Immature natural killer cell (primary cell): Measurements from ENCODE around the gene FAM83D. TPM values are rescaled to one million over a fixed set of nuclear protein-coding genes. Genes with fewer than 3 reads are reported as not detected.
A peak's percentile ranks its signal among the peaks of the same experiment; 100 is the strongest.

ENCODE experiments used
- DNase-seq, 3 donors: peaks; one replicate each; pipeline ENCODE4 v3.0.0; 2022; ENCODE audit warnings: mixed read lengths in 1 of 3
- H3K27ac Mint-ChIP-seq, 6 donors: one replicate each; pipeline ENCODE4 v1.8.0; 2020; ENCODE audit warnings: mixed read lengths in 6 of 6, mild to moderate bottlenecking in 5 of 6, inconsistent platforms in 4 of 6, moderate library complexity in 3 of 6
- H3K27me3 Mint-ChIP-seq, 3 donors: one replicate each; pipeline ENCODE4 v1.8.0; 2020 to 2021; ENCODE audit warnings: low read depth in 3 of 3, mild to moderate bottlenecking in 3 of 3, mixed read lengths in 3 of 3, moderate library complexity in 3 of 3, inconsistent platforms in 1 of 3
- H3K36me3 Mint-ChIP-seq, 3 donors: one replicate each; pipeline ENCODE4 v1.8.0; 2020; ENCODE audit warnings: mixed read lengths in 3 of 3, inconsistent platforms in 2 of 3, mild to moderate bottlenecking in 2 of 3
- H3K4me1 Mint-ChIP-seq, 2 donors: one replicate each; pipeline ENCODE4 v1.8.0; 2020; ENCODE audit warnings: inconsistent platforms in 2 of 2, mild to moderate bottlenecking in 2 of 2, mixed read lengths in 2 of 2, moderate library complexity in 1 of 2
- H3K4me3 Mint-ChIP-seq, 5 donors: one replicate each; pipeline ENCODE4 v1.8.0; 2020; ENCODE audit warnings: mild to moderate bottlenecking in 5 of 5, mixed read lengths in 5 of 5, inconsistent platforms in 3 of 5, moderate library complexity in 3 of 5
- H3K9me3 Mint-ChIP-seq, 6 donors: one replicate each; pipeline ENCODE4 v1.8.0; 2020; ENCODE audit warnings: mild to moderate bottlenecking in 6 of 6, mixed read lengths in 6 of 6, inconsistent platforms in 4 of 6, moderate library complexity in 3 of 6
- polyA plus RNA-seq, 3 donors: library from polyadenylated mRNA; unstranded; fragments of 300-500 nt; fragmentation: Illumina TruSeq; gene quantifications; one replicate each; pipeline ENCODE4 v1.2.3, GENCODE V29; 2021

FAM83D gene
- polyA plus RNA-seq, 3 donors from 2014 or later = 0.25 to 0.58 TPM; not detected in 1

- H3K9me3 Mint-ChIP-seq = no peaks in the 10 kb centered on the region
- no peak overlapping the region for H3K27ac Mint-ChIP-seq
- H3K4me1 Mint-ChIP-seq = peaks cover 21 to 29% of the 10 kb centered on the region in 2 donors
- DNase-seq = no peak
- no peak overlapping the region for H3K4me3 Mint-ChIP-seq
- peaks cover 0 to 2% (median 2%) of the 10 kb centered on the region in 3 donors for H3K27me3 Mint-ChIP-seq
- H3K36me3 Mint-ChIP-seq = no peaks in the 10 kb centered on the region
Measured at GRCh38 chr20:38931984-38932383, 5.8 kb downstream of the FAM83D start.

- Mint-ChIP-seq H3K4me1 (peaks cover 18 to 23% of the 10 kb centered on the region in 2 donors), H3K4me3 (no peak overlapping the region), H3K36me3 (no peaks in the 10 kb centered on the region), H3K9me3 (no peaks in the 10 kb centered on the region), H3K27ac (no peak overlapping the region), H3K27me3 (peaks cover 0 to 2% (median 2%) of the 10 kb centered on the region in 3 donors)
- no peak for DNase-seq
Measured at GRCh38 chr20:38932457-38933120, 6.4 kb downstream of the FAM83D start.

- DNase-seq = no peak
- H3K27ac Mint-ChIP-seq = no peak overlapping the region
- H3K4me1 Mint-ChIP-seq = peaks cover 6 to 8% of the 10 kb centered on the region in 2 donors
- H3K36me3 Mint-ChIP-seq = no peaks in the 10 kb centered on the region
- no peaks in the 10 kb centered on the region for H3K9me3 Mint-ChIP-seq
- H3K4me3 Mint-ChIP-seq = no peak overlapping the region
- peaks cover 0 to 2% (median 0%) of the 10 kb centered on the region in 3 donors for H3K27me3 Mint-ChIP-seq
Measured at GRCh38 chr20:38934530-38934929, 8.3 kb downstream of the FAM83D start.

GRCh38 chr20:38935285-38935684 is 9.1 kb downstream of the FAM83D start:
- H3K9me3 Mint-ChIP-seq = no peaks in the 10 kb centered on the region
- peaks cover 0 to 3% (median 2%) of the 10 kb centered on the region in 3 donors for H3K27me3 Mint-ChIP-seq
- H3K27ac Mint-ChIP-seq = peak overlapping the region in 1 of 6 donors; percentile 24
- H3K36me3 Mint-ChIP-seq = no peaks in the 10 kb centered on the region
- no peak overlapping the region for H3K4me3 Mint-ChIP-seq
- H3K4me1 Mint-ChIP-seq = peaks cover 0 to under 1% of the 10 kb centered on the region in 2 donors
- DNase-seq = peak in 1 of 3 donors; percentile 31

- H3K27ac Mint-ChIP-seq = no peak overlapping the region
- H3K4me3 Mint-ChIP-seq = no peak overlapping the region
- H3K27me3 Mint-ChIP-seq = peaks cover 0 to 3% (median 2%) of the 10 kb centered on the region in 3 donors
- DNase-seq = no peak
- H3K36me3 Mint-ChIP-seq = no peaks in the 10 kb centered on the region
- H3K9me3 Mint-ChIP-seq = no peaks in the 10 kb centered on the region
- H3K4me1 Mint-ChIP-seq = no peaks in the 10 kb centered on the region
Measured at GRCh38 chr20:38935967-38936407, 9.8 kb downstream of the FAM83D start.

- DNase-seq = no peak
- no peak overlapping the region for H3K4me3 Mint-ChIP-seq
- no peaks in the 10 kb centered on the region for H3K4me1 Mint-ChIP-seq
- H3K27me3 Mint-ChIP-seq = peaks cover 0 to 3% (median 2%) of the 10 kb centered on the region in 3 donors
- H3K36me3 Mint-ChIP-seq = no peaks in the 10 kb centered on the region
- H3K9me3 Mint-ChIP-seq = no peaks in the 10 kb centered on the region
- H3K27ac Mint-ChIP-seq = no peak overlapping the region
Measured at GRCh38 chr20:38937000-38937399, 10.8 kb downstream of the FAM83D start.

DNA sequence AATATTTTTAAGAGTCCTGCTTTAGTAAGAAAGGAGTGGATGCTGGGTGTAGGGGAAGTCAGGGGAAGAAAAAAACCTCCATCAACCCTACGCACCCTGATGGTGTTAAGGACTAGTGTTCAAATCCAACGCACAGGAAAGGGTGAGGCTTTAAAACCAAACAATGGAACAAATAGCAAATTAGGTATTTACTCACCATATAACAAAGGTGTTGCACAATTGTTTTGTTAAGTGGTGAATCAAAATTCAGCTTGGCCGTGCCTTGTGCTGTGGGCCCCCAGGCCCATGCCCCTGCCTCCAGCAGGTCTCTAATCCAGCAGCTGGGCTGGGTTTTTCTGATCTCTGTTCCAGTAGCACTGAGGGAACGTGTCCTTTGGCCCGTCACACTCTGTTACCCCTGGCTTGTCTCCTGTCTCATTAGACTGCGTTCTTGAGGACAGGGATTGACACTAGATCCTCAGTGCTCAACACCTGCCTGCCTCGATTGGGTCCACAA is 11.8 kb downstream of the FAM83D start:
- Mint-ChIP-seq H3K27ac (no peak overlapping the region), H3K4me3 (no peak overlapping the region), H3K9me3 (no peaks in the 10 kb centered on the region), H3K36me3 (no peaks in the 10 kb centered on the region), H3K27me3 (peaks cover 2 to 3% (median 2%) of the 10 kb centered on the region in 3 donors), H3K4me1 (no peaks in the 10 kb centered on the region)
- no peak for DNase-seq

- Mint-ChIP-seq H3K27ac (no peak overlapping the region), H3K9me3 (no peaks in the 10 kb centered on the region), H3K36me3 (no peaks in the 10 kb centered on the region), H3K27me3 (peaks cover 0 to 3% (median 2%) of the 10 kb centered on the region in 3 donors), H3K4me1 (no peaks in the 10 kb centered on the region), H3K4me3 (no peak overlapping the region)
- no peak for DNase-seq
Measured at GRCh38 chr20:38939686-38940085, 13.5 kb downstream of the FAM83D start.

DNA sequence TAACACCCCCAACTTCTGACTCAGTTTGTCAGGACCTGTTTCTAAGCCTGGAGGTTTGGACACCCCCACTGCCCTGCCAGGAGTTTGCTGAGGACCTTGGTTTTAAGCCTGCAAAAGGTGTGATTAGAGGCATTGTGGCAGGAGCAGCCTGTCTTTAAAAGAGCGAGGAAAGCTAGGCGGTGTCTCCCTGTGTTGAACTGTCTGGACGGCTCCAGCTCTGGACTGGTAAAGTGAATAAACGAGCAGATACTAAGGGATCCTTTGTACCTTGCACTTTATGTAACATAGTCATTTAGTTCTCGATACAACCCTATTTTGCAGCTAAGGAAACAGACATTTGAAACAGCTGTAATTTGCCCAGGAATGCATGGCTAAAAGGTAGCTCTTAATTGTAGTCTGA is 14.4 kb downstream of the FAM83D start:
- peaks cover 0 to 3% (median 2%) of the 10 kb centered on the region in 3 donors for H3K27me3 Mint-ChIP-seq
- no peak overlapping the region for H3K4me3 Mint-ChIP-seq
- no peak for DNase-seq
- no peaks in the 10 kb centered on the region for H3K4me1 Mint-ChIP-seq
- no peak overlapping the region for H3K27ac Mint-ChIP-seq
- no peaks in the 10 kb centered on the region for H3K36me3 Mint-ChIP-seq
- H3K9me3 Mint-ChIP-seq = no peaks in the 10 kb centered on the region

- Mint-ChIP-seq H3K27me3 (peaks cover 0 to 3% (median 2%) of the 10 kb centered on the region in 3 donors), H3K27ac (peak overlapping the region in 2 of 6 donors; percentile 37 to 55), H3K36me3 (no peaks in the 10 kb centered on the region), H3K4me1 (no peaks in the 10 kb centered on the region), H3K4me3 (no peak overlapping the region), H3K9me3 (no peaks in the 10 kb centered on the region)
- DNase-seq = no peak
Measured at GRCh38 chr20:38941726-38942389, 15.6 kb downstream of the FAM83D start.

- Mint-ChIP-seq H3K4me1 (no peaks in the 10 kb centered on the region), H3K27me3 (peaks cover 0 to 2% (median 0%) of the 10 kb centered on the region in 3 donors), H3K36me3 (no peaks in the 10 kb centered on the region), H3K4me3 (no peak overlapping the region), H3K27ac (peak overlapping the region in 1 of 6 donors; percentile 88), H3K9me3 (no peaks in the 10 kb centered on the region)
- DNase-seq = no peak
Measured at GRCh38 chr20:38945012-38945411, 18.8 kb downstream of the FAM83D start.

GRCh38 chr20:38946836-38947235 is 20.6 kb downstream of the FAM83D start:
- no peaks in the 10 kb centered on the region for H3K36me3 Mint-ChIP-seq
- DNase-seq = no peak
- no peak overlapping the region for H3K4me3 Mint-ChIP-seq
- H3K27ac Mint-ChIP-seq = no peak overlapping the region
- no peaks in the 10 kb centered on the region for H3K4me1 Mint-ChIP-seq
- peaks cover 0 to 2% (median 2%) of the 10 kb centered on the region in 3 donors for H3K27me3 Mint-ChIP-seq
- no peaks in the 10 kb centered on the region for H3K9me3 Mint-ChIP-seq

DNA sequence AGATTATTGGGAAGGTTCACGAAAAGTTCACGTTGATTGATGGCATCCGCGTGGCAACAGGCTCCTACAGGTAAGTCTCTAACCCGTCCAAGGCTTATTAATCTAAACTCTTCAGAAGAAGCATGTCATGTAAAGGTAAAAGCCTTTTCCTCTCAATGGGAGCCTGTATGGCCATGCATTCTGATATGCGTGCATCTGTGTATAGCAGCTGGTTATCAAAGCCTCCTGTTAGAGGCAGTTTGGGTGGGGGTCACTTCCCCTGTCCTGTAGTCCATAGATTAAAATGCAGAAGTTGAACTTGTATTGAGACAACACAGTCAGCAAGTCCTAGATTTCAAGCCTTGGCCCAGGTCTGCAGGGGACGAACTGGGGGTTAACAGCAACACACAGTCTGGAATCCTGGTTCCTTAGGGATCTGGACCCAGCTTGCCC is 21.7 kb downstream of the FAM83D start:
- peaks cover 0 to 4% (median 0%) of the 10 kb centered on the region in 3 donors for H3K36me3 Mint-ChIP-seq
- H3K27me3 Mint-ChIP-seq = peaks cover 0 to 2% (median under 1%) of the 10 kb centered on the region in 3 donors
- no peak overlapping the region for H3K27ac Mint-ChIP-seq
- no peak for DNase-seq
- H3K4me1 Mint-ChIP-seq = no peaks in the 10 kb centered on the region
- H3K4me3 Mint-ChIP-seq = no peak overlapping the region
- no peaks in the 10 kb centered on the region for H3K9me3 Mint-ChIP-seq

- no peak overlapping the region for H3K4me3 Mint-ChIP-seq
- peaks cover 0 to 4% (median 0%) of the 10 kb centered on the region in 3 donors for H3K36me3 Mint-ChIP-seq
- no peak for DNase-seq
- H3K27me3 Mint-ChIP-seq = peaks cover 0 to 7% (median 0%) of the 10 kb centered on the region in 3 donors
- no peak overlapping the region for H3K27ac Mint-ChIP-seq
- no peaks in the 10 kb centered on the region for H3K9me3 Mint-ChIP-seq
- no peaks in the 10 kb centered on the region for H3K4me1 Mint-ChIP-seq
Measured at GRCh38 chr20:38950254-38950653, 24.0 kb downstream of the FAM83D start.
